Stomach smooth muscle (tissue), 2 donors: Measurements from ENCODE around the gene RAB40C.

Source experiments
- H3K27ac ChIP-seq: one replicate; pipeline ENCODE4 v1.7.0; 2013; ENCODE audit warnings: mild to moderate bottlenecking, low read length, inconsistent platforms
- H3K27me3 ChIP-seq, 2 donors: one replicate each; pipeline ENCODE4 v1.7.0; 2013; ENCODE audit warnings: low read length in 2 of 2; ENCODE audit not compliant: insufficient read depth in 2 of 2, control insufficient read depth in 1 of 2
- H3K36me3 ChIP-seq, 2 donors: one replicate each; pipeline ENCODE4 v1.7.0; 2013; ENCODE audit warnings: low read length in 2 of 2; ENCODE audit not compliant: control insufficient read depth in 2 of 2, insufficient read depth in 2 of 2
- H3K4me1 ChIP-seq: one replicate; pipeline ENCODE4 v1.7.0; 2013; ENCODE audit warnings: low read length; ENCODE audit not compliant: control insufficient read depth, insufficient read depth
- H3K4me3 ChIP-seq, 2 donors: one replicate each; pipeline ENCODE4 v1.7.0; 2013; ENCODE audit warnings: low read length in 2 of 2
- H3K9ac ChIP-seq, 2 donors: one replicate each; pipeline ENCODE4 v1.7.0; 2013; ENCODE audit warnings: low read length in 2 of 2, mild to moderate bottlenecking in 1 of 2
- H3K9me3 ChIP-seq, 2 donors: one replicate each; pipeline ENCODE4 v1.7.0; 2013; ENCODE audit warnings: low read length in 2 of 2; ENCODE audit not compliant: control insufficient read depth in 2 of 2
- donor health status: healthy.
- donor health status: Pancreatic carcinoma.

Gene RAB40C

DNA sequence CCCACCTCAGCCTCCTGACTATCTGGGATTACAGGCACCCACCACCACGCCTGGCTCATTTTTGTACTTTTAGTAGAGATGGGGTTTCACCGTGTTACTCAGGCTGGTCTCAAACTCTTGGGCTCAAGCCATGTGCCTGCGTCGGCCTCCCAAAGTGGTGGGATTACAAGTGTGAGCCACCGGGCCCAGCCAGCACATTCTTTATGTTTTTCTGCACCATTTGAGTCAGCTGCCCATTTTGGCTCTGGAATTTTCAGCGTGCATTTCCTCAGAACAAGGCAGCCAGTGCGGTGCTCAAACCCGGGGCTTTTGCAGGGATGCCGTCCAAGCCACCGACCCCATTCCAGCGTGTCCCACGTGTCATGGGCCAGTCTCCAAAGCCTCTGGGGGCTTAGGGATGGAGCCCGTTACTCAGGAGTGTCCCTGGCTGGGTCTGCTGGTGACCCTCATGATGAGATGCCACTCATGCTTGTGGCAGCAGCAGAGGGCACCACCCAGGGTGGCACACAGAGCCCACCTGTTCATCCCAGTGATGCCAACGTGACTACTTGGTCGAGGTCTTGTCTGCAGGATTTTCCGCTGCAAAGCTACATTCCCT, 3.7 kb upstream of the RAB40C start:
- Histone ChIP-seq H3K9me3 (no peaks in the 10 kb centered on the region), H3K36me3 (peaks cover 0 to under 1% of the 10 kb centered on the region in 2 donors), H3K4me1 (peaks cover 37% of the 10 kb centered on the region), H3K27me3 (peaks cover 0 to 6% of the 10 kb centered on the region in 2 donors), H3K4me3 (no peak overlapping the region), H3K9ac (no peak overlapping the region), H3K27ac (no peak overlapping the region)

DNA sequence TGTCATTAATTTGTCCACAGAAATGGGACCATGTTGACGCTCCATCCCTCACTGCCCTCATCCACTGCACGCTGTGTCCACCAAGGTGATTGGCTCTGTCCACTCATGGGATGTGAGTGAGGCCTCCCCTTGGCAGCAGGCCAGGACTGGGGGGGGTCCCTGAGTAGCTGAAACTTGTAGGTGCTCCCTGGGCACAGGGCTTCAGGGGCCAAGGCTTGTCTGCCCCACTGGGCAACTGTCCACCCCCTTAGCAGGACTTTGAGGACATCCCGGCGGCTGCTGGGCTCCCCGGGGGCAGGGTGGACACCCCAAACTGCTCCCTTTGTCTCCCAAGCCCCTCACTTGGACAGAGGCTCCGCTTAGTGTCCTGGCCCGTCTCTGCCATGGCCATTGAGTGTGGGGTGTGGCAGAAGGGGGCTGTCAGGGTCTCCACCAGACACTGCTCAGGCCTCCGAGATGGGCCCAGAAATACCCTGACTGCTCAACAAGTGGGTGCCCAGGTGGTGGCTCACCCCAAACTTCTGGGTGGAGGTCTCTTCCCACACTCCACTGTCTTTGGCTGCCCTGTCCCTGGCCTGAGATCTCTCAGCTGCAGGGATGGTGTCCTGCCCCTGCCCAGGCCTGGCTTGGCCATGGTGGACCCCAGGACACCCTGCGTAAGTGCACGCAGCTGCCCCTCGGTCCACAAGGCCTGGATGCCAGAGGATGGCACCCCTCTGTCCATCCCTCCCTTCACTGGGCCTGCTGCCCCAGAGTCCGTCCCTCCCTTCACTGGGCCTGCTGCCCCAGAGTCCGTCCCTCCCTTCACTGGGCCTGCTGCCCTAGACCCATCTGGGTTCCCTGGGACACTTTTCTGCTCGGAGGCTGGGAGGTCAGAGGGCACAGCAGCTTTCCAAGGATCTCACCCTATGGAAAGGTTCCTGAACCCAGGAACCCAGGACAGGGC, 2.9 kb upstream of the RAB40C start:
- Histone ChIP-seq H3K4me1 (peaks cover 42% of the 10 kb centered on the region), H3K27me3 (peaks cover 0 to 6% of the 10 kb centered on the region in 2 donors), H3K9ac (no peak overlapping the region), H3K27ac (no peak overlapping the region), H3K4me3 (no peak overlapping the region), H3K9me3 (no peaks in the 10 kb centered on the region), H3K36me3 (no peaks in the 10 kb centered on the region)

DNA sequence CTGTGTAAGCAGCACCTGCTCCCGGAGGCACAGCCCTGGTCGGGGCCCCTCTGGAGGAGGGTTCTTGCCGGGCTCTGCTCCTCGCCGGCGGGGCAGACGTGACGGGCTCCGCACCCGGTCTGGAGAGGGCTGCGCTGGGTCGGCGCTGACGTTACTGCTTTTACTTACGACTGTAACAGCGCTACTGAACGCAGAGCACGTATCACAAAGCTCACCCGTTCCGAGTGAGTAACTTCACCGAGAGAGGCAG, 1.3 kb upstream of the RAB40C start:
- H3K9ac ChIP-seq = peak overlapping the region; percentile 79 to 84
- peaks cover 50% of the 10 kb centered on the region for H3K4me1 ChIP-seq
- H3K27ac ChIP-seq = peak overlapping the region; percentile 85
- H3K4me3 ChIP-seq = peak overlapping the region; percentile 79 to 90
- H3K27me3 ChIP-seq = peaks cover 0 to 6% of the 10 kb centered on the region in 2 donors
- H3K9me3 ChIP-seq = no peaks in the 10 kb centered on the region
- peaks cover 0 to 5% of the 10 kb centered on the region in 2 donors for H3K36me3 ChIP-seq

DNA sequence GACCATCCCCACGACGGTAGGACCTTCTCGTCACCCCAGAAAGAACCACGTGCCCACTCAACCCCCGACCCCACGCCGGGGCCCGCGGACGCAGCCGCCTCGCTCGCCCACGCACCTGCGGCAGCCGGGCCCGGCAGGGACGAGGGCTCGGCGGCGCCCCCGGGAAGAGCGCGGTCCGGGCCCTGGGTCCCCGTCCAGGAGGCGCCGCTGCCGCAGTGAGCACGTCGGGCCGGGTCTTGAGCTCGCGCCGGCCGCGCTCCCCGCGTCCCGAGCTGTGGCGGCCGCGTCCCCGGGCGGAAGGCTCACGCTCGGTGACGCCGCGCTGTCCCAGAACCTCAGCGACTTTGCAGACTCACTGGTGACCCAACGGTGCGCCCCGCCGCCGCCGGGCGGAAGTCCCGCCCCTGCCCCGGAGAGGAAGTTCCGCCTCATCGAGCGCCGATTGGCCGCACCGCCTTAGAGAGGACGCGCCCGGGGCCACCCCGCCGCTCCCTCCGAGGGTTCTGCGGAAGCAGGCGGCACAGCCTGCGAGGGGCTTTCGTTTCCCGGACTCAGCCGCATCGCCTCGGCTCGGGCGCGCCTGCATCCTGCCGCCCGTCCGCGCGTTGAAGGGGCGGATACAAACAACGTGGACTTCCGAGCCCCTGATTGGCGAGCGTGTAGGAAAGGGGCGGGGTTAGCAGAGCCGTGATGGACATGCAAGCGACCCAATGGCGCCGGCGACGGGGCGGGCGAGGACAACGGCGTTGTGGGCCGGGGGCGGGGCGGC, 793 bp upstream of the RAB40C start:
- Histone ChIP-seq H3K27me3 (peaks cover 0 to 6% of the 10 kb centered on the region in 2 donors), H3K4me1 (peaks cover 52% of the 10 kb centered on the region), H3K27ac (peak overlapping the region; percentile 85), H3K4me3 (peak overlapping the region; percentile 79 to 90), H3K9me3 (no peaks in the 10 kb centered on the region), H3K36me3 (peaks cover 0 to 5% of the 10 kb centered on the region in 2 donors), H3K9ac (peak overlapping the region; percentile 79 to 84)

DNA sequence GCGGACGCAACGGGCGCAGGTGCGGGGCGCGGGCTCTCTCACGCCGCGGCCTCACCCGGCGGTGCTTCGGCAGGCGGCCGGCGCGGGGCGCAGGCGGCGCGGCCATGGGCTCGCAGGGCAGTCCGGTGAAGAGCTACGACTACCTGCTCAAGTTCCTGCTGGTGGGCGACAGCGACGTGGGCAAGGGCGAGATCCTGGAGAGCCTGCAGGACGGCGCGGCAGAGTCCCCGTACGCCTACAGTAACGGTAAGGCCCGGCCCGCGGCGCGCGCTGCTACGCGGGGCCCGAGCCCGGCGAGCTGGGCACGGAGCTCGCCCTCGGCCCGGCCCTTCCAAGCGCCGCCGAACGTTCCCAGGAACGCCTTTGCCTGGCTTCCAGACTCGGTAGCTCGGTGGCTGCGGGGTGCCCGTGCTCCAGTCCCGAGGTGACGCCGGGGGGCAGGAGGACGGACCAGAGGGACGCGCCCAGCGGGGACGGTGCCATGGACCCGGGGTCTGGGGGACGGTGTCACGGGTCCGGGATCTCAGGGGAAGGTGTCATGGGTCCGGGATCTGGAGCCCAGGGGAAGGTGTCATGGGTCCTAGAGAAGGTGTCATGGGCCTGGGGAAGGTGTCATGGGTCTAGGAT, 435 bp downstream of the RAB40C start:
- H3K36me3 ChIP-seq = peaks cover 0 to 5% of the 10 kb centered on the region in 2 donors
- H3K9ac ChIP-seq = peak overlapping the region; percentile 76 to 82
- H3K27me3 ChIP-seq = peaks cover 0 to 6% of the 10 kb centered on the region in 2 donors
- peaks cover 52% of the 10 kb centered on the region for H3K4me1 ChIP-seq
- peak overlapping the region; percentile 80 to 89 for H3K4me3 ChIP-seq
- H3K9me3 ChIP-seq = no peaks in the 10 kb centered on the region
- H3K27ac ChIP-seq = no peak overlapping the region

DNA sequence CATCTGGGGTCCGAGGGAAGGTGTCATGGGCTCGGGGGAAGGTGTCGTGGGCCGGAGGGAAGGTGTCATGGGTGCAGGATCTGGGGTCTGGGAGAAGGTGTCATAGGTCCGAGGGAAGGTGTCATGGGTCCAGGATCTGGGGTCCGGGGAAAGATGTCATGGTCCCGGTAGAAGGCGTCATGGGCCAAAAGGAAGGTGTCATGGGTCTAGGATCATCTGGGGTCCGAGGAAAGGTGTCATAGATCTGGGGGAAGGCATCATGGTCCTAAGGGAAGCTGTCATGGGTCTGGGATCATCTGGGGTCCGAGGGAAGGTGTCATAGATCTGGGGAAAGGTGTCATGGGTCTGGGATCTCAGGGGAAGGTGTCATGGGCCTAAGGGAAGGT, 942 bp downstream of the RAB40C start:
- Histone ChIP-seq H3K9me3 (no peaks in the 10 kb centered on the region), H3K9ac (peak overlapping the region; percentile 76 to 82), H3K36me3 (peaks cover 0 to 5% of the 10 kb centered on the region in 2 donors), H3K4me1 (peaks cover 52% of the 10 kb centered on the region), H3K27me3 (peaks cover 0 to 2% of the 10 kb centered on the region in 2 donors), H3K27ac (no peak overlapping the region), H3K4me3 (peak overlapping the region; percentile 80 to 89)

DNA sequence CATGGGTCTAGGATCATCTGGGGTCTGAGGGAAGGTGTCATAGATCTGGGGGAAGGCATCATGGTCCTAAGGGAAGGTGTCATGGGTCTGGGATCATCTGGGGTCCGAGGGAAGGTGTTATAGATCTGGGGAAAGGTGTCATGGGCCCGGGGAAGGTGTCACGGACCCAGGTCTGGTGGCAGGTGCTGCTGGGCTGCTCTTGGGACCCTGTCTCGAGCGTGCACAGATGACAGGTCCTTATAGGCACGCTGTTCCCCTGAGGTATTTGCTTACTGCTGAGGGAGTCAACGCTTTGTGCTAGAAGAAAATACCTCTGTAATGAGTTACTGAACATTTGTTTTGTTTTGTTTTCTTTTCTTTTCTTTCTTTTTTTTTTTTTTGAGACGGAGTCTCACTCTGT, 1.4 kb downstream of the RAB40C start:
- Histone ChIP-seq H3K9ac (peak overlapping the region; percentile 76 to 82), H3K27me3 (peaks cover 0 to 2% of the 10 kb centered on the region in 2 donors), H3K27ac (no peak overlapping the region), H3K9me3 (no peaks in the 10 kb centered on the region), H3K4me3 (peak overlapping the region; percentile 80 to 89), H3K4me1 (peaks cover 50% of the 10 kb centered on the region), H3K36me3 (peaks cover 0 to 5% of the 10 kb centered on the region in 2 donors)

DNA sequence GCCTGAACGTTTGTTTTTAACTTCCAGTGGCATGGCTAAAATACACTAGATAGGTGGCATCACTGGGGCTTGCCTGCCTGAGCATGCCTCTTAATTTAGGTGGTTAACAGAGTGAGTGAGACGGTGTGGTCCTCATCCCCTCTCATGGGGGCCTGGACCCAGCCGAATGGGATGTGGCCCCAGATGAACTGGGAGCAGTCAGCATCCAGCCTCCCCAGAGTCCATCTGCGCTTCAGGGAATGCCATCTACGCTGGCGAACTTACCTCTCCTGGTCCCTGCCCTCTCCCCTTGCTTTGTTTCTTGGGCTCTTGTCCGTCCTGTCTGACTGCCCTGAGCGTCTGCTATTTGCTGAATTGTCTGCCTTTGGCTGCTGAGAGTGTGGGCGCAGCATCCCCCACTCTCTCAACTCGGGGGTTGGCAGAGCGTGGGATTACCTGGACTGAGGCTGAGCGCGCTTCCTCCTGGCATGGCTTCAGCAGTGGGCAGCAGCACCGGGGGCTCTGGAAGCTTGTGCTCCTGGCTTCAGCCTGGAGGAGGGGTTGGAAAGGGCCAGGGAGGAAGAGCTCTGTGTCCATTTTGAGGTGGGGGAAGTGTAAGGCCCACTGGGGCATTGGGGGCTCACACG, 2.1 kb downstream of the RAB40C start:
- Histone ChIP-seq H3K27ac (no peak overlapping the region), H3K27me3 (no peaks in the 10 kb centered on the region), H3K9me3 (no peaks in the 10 kb centered on the region), H3K36me3 (peaks cover 0 to 5% of the 10 kb centered on the region in 2 donors), H3K4me3 (no peak overlapping the region), H3K4me1 (peaks cover 43% of the 10 kb centered on the region), H3K9ac (peak overlapping the region in 1 of 2 donors; percentile 21)

DNA sequence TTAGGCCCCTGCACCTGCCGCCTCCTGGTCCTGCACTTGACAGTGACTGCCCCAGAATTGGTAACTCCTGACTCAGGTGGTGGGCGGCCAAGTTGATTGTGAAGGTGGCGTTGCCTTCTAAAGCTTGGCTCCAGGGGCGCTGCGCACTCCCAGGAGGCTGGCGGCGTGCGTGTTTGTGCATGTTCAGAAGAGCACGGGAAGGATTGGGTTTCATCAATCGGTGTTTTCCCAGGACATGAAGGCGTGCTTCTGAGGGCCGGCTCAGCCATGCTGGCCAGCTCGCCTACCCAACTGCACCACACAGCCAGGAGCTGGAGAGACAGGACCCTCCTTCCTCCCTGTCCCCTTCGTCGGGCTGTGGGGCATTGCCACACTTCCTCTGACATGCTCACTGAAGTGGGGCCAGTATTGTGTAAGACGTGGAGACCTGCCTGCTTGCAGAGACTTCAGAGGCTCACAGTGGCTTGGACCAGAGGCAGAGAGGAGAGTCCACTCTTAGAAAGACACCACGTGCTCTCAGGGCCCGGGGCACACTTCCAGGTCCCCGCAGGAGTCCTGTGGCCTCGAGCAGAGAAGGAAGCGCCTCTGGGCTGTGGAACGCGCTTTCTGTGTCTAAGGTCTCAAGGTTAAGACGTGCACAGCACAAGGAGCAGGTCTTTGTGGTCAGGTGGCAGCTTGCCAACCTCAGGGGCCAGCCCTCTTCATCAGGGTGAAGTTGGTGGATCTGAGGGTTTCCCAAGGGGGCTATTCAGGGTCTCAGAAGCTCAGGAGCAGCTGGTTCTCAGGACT, 2.8 kb downstream of the RAB40C start:
- no peak overlapping the region for H3K27ac ChIP-seq
- no peaks in the 10 kb centered on the region for H3K9me3 ChIP-seq
- H3K9ac ChIP-seq = no peak overlapping the region
- no peaks in the 10 kb centered on the region for H3K27me3 ChIP-seq
- peaks cover 37% of the 10 kb centered on the region for H3K4me1 ChIP-seq
- H3K36me3 ChIP-seq = peaks cover 0 to 5% of the 10 kb centered on the region in 2 donors
- no peak overlapping the region for H3K4me3 ChIP-seq
